HG02642 (cell line): Measurements from ENCODE around the gene CAMKMT.

Source experiments
- ATAC-seq: cut with Tn5 transposase; IDR thresholded peaks from one replicate; pipeline ENCODE4 v1.9.1; 2021; ENCODE audit warnings: mild to moderate bottlenecking; ENCODE audit not compliant: unreplicated experiment, poor library complexity

Gene CAMKMT

DNA sequence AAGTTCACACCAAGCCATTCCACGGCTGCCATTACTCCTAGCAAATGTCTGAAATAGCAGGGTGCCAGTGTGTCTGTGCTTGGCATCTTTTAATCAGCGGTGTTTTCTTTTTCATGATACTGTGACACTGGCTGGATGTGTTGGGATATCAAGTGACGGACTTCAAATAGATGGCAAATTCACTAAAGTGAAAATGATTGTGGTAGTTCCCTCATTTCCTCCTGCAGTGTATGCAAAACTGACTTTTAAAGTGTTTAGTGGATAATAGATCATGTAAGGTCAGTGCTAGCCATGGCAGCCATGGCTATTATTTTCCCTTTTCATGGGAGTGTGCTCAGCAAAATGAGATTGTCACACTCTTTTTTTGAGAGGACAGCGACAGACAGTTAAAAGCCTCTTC lies 318.2 kb downstream of the CAMKMT start:
- ATAC-seq = no peak

DNA sequence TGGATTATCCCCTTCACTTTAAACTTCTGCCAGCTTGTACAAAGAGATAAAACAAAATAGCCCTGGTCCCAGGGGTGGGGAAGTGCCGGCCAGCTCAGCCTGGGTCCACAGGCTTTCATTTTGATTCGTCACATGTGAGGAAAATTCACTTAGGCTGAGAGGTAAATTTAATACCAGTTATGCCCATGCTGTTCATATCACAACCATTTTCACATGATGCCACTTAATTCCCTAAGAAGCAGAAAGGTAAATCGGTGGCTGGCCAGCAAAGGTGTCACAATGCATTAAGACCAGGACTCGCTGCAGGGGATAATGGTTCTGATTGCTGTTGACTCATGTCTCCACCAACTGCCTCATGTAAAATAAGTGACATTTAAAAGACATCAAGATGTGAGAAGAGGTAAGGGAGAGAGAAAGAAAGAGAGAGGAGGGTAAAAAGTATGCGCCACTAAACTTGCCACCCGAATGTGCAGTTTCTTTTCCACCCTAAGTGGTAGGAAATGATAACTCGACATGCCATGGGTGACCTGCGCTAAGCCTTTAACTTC lies 318.8 kb downstream of the CAMKMT start:
- no peak for ATAC-seq

DNA sequence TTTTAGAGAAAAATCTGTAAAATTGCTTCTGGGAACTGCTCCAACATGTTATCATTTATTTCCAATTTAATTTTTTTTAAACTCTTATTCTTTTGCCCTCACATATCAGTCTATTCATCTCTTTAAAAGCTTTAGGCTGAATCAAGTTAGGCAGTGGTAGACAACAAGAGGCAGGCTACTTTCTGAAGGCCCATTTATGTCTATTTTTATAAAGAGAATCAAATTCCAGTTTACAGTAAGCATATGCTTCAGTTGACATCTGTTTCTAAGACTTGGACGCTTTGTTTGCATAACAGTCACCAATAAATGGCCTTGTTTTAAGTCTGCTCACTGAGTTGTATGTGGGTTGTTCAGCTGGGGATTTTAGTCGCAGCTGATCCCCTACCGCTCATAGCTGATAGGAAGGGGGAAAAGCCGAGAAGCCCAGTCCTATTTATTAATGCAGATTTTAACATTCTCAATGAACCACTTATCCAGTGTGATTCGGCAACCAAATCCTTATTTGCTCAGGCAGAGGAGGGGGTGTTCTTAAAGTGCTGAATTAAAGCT lies 319.3 kb downstream of the CAMKMT start:
- ATAC-seq = no peak

DNA sequence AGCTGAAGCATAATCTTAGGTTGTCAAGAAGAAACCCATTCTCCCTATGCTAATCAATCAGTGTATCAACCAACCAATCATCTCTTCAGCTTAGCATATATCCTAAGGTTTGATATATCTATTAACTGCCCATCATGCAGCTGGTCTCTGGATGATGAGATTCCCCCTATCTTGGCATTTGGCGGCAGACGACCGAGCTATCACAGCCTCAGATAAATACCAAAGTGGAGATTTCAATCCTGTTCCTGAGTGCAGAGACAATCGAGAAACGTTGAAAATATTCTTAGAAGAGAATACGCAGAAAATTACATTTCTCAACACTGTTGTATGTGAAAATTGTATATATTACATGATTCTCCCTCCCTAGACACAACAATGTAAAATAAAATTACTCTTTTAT lies 320.7 kb downstream of the CAMKMT start:
- no peak for ATAC-seq

DNA sequence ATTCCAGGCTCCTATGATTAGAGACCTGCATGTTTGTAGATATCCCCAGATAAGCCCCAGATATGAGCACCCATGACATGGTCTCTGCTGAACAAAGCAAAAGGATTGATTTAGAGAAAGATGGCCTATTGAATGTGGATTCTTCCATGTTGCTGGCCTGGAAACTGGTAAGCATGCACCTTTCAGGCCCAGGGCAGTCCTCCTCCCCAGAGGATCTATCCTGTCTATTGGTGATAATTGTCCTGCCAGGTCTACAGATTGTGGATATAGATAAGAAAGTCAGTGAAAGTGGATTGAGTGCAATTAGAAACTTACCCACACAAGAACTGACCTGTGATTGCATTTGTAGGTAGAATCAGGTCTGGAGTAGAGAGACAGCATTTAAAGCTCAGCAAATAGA lies 322.8 kb downstream of the CAMKMT start:
- no peak for ATAC-seq

DNA sequence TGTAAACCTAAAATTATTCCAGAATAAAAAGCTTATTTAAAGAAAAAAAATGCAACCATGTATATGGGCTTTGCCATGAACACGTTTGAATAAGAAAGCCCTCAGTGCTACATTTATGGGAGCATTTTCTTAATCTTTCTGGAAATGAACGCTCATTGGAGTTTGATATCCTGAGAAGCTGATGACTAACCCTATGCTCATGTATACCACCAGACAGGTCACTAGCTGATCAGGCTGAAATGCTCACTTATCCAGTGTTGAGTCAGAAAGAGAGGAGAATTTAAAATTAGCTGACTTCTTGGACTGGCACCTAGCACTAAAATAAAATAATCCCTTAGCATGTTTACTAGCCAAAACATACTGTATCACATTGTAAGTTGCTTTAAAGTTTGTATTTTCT lies 324.8 kb downstream of the CAMKMT start:
- no peak for ATAC-seq

DNA sequence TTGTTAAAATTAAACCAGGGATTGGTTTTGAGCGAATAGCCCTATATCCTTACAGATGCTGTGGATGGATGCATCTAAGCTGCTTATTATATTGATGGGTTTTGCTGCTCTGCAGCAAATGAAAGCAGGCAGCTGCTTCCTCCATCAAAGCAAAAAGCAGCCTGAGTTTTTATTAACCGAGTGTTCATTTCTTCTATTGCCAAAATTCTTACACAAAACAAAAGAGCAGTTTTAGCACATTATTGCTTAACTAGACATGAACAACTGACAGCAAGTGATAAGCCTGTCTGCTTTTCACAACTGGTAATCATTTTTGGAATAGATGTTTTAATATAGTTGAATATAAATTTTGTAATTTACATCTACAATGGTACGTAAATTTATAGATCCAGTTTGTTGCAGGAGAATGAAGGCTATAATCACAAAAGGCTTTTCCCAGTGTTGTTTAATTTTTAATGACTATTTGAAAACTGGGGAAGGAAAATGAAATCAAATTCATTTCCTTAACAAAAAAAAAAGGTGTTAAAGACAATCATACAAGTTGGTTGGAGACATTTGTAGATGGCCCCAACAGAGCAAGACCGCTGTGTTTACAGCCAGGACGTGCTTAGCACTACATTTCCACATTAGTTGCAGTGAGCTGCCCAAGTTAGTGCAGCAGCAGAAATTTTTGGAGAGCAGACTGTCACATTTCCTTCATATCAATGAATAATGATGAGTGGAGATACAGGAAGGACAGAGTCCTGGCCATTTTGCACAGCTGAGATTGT lies 326.1 kb downstream of the CAMKMT start:
- ATAC-seq = no peak

DNA sequence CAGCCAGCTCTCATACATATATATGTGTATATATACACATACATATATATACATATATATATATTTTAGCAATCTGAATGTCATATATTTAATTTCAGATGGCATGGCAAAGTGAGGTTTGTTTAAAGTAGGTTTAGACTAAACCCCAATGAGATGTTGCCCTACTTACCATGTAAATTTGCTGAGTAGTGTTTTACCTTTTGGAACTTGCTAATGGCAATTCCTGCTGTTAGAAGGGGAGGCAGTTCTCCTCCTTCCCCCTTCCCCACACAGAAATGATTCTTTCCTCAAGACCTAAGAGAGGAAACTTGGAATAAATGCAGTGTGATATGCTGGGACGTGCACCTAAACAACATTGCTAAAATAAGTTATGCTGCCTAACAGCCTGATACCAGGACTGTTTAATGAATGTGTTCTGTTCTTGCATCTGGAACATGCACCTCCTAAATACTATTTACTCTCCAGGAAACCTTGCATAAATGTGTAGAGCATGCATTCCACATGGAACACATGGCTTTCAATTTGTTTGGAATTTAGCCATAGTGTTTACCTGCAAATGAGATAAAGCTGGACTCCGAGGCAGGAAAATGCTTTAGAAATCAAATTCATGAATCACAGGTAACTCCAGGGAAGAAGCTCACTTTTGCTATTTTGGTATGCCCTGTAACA lies 326.8 kb downstream of the CAMKMT start:
- ATAC-seq = no peak

DNA sequence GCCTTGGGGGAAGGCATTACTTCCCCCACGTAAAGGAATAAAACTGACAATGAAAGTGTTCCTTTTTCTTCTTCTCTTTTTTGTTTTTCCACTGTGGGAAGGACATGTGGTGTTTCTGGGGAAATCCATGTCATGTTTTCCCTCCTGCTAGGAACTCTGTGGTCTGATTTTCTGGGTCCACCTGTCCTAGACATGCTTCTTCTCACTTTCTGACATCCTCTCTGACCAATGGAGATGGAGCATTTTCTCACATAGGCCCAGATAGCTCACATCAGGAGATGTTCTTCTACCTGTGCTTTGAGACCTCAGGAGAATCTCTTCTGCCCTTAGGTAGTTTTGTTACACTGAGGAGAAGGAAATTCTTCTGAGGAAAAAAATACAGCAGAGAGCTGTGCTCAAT lies 327.8 kb downstream of the CAMKMT start:
- no peak for ATAC-seq

DNA sequence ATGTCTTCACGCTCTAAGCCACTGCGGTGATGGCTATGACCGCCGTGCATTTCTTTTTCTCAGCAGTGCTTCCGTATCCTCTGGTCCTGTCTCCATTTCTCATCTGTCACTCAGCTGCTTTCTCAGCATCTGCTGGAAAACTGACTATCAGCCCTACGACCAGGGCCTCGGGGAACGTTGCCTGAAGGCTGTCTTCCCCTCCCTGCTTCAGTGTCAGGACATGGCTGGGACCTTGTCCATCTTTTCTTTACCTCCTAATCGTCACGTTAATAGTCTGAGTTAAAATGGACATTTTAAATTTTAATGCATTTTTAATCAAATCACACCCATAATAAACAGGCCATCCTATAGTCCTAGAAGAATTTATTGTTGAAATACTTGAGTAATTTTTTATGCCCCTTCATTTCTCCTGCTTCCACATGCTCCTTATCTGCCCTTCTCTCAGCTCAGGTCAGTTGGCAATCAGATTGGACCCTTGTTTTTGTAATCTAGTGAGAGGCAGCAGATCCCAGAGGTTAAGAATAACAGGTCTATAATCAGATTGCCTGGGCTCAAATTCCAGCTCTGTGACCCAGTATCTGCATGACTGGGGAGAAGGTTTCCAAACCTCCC lies 329.5 kb downstream of the CAMKMT start:
- no peak for ATAC-seq

DNA sequence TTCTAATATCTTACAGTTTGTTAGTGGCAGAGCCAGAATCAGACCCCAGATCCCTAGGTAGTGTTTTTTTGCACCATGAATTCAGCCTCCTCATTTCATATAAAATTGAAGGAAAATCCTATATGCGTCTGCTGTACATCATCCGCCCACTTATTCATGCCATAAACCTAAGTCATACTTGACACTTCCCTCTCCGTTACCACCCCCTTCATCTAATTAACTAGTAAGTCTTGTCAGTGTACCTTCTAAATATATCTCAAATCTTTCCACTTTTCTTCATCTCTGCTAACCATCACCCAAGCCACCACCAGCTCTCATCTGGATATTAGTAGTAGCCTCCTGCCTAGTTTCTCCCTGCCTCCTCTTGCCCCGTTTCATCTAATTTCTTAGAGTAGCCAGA lies 331.1 kb downstream of the CAMKMT start:
- ATAC-seq = no peak

DNA sequence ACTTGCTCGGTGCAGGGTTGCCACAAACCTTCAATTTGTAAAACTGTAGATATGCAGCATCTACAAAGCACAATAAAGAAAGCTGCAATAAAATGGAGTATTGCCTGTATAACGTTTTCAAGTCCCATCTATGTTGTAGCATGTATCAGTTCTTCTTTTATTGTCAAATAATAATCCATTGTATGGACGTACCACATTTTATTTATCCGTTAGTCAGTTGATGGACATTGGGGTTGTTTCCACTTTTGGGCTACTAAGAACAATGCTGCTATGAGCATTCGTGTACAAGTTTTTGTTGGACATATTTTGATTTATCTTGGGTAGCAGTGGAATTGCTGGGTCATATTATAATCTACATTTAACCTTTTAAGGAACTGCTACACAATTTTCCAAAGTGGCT lies 339.1 kb downstream of the CAMKMT start:
- no peak for ATAC-seq

DNA sequence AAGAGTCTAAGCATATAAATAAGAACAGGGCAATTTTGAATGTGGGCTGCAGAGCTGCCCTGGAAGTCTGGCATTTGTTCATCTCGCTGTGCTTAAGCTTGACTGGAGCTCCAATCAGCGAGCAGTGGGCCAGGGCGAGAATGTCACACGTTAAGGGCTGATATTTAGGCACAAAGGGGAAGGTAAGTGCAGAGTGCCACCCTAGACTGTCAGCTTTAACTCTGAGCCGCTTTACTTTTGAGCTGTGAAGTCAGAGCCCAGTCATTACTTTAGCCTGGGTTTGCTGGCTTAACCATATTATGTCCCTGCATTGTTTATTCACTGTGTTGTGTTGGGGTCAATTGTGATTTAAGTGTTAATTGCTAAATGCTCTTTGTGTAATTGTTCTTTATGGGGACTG lies 343.6 kb downstream of the CAMKMT start:
- ATAC-seq = no peak

DNA sequence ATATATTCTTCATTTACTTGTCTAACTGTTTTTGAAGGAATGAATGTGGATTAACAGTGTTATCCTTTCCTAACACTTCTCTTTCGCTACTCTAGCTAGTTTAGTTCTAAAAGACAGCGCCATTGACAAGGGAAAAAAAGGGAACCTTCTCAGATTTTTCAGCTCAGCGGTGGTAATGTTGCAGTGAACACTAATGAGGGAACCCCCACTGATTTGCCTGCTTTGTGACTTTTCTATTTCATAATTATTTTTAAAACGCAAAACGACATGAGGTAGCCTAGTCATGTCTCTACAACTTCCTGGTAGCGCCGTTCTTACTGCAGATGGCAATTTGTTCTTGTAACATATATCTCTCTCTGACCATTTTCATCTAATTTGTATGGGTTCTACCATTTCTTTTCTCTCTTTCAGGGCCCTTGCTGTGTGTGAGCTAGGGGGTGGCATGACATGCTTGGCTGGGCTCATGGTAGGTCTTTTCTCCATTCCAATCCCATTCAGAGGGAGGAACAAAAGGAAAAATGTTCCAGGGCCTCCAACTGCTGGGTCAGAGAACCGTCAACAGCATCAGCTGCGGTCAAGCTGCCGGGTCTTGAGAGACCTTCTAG lies 344.2 kb downstream of the CAMKMT start:
- ATAC-seq = no peak

DNA sequence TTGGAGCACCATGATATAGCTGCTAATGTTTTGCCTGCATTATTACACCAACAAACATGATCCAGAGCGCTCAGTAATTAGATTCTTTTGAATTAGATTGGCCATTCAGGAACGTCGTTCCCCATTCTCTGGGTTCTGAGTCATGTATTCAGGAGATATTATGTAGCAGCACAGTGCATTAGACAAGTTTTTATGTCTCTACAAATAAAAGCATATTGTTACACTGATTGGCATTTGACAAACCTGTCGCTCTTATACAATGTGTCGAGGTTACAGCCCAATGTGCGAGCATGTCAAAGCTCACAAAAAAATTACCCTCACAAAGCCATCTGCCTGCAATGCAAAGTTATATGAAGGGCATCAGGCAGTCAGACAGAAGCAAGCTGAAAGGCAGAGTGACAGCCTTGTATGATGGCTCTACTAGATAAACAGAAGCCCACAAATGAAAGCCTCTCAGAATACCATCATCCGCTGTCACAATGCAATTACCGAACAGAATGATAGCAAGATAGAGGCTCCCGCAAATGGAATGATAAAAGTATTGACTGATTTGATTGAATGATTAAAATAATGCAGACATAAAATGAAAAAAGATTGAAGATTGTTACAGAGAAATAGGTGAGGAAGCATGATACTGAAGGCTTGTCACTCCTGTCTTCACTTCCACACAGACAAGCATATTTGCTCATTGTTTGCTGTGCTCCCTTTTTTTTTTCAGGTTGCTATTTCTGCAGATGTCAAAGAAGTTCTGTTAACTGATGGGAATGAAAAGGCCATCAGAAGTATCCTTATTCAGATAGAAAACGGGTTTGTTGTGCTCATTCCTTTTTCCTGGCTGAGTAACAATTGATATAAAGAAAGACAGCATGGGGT lies 345.2 kb downstream of the CAMKMT start:
- ATAC-seq = no peak

DNA sequence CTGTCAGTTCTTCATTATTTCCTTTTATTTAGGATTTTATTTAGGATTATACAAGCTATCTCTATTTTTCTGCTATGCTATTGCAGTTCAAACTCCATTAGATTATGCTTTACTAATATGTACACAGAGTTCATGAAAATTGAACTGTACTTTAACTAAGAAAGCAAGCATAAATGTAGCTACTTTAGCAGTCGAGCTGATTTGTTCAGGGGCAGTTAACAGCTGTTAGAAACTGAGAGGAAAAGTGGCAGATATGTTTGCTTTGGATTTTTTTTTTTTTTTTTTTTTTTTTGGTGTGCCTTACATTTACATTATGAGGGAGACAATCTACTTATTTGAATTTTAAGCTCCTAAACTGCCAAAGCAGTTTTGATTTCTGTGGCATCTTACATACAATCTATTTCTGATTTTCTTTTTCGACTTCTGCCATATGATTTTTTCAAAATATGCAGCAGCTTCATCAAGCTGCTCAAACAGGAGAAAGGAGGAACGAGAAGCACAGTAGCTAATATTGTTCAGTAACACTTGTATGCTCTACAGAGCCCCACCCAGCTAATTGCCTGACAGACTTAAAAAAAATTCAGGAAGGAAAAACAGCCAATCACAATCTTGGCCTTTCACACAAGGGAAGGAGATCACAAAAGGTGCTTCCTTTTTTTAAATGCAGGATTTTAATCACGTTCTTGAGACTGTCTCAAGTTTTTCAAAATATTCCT lies 346.4 kb downstream of the CAMKMT start:
- no peak for ATAC-seq

DNA sequence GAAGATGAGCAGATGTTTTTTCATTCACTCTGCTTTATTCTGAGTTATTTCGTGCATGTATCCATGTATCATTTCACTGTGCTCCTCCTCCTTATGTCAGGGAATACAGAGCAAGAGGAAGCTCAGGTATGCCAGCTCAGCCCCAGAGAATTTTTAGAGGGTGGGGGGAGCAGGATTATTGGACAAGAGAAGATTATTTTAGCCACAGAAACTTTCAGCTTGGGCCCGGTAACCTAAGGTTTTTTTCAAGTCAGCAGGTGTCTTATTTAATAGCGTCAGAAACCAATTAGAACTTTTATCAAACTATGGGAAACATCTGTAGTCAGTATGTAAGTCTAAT lies 346.9 kb downstream of the CAMKMT start:
- no peak for ATAC-seq

DNA sequence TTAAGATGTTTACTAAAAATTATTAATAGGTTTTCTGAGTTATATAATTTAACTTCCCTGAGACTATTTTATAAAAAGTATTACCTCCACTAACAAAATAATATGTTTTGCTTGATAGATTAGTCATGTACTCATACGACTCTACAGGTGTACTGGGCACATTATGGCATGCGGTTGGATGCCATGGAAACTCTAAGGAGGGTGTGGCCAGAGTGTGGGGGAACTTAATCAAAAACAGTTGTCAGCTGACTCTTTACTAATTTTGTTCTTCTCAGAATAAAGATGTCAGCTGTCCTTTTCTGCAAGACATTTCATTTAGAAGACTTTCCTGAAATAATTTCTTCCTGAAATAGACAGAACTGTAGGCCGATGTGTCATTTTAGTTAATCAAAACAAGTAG lies 351.4 kb downstream of the CAMKMT start:
- peak; percentile 44 for ATAC-seq

DNA sequence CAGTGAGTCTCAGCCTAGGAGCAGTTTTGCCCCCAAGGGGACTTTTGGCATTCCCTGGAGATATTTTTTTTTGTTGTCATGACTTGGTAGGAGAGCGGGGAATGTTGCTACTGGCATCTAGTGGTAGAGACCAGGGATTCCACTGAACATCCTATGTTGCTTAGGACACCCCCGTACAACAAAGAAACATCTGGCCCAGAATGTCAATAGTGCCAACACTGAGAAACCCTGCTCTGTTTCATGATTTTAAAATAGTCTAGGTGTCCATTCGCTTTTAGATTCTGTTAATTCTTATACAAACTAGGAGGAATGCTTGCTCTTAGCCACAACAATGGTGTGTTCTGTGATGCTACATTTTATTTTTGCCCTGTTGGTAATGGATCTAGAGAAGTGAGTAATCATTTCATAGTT lies 353.9 kb downstream of the CAMKMT start:
- ATAC-seq = no peak
